Right cardiac atrium (tissue), 5 donors: Measurements from ENCODE around the gene TFE3. TPM values are rescaled to one million over a fixed set of nuclear protein-coding genes. Genes with fewer than 3 reads are reported as not detected.
A peak's percentile ranks its signal among the peaks of the same experiment; 100 is the strongest.

Experiments used
- ATAC-seq, 2 donors: fragments of 200-7000 bp; cut with Tn5 transposase; one replicate each; pipeline versions ENCODE4 v1.8.0 to v1.9.1; 2020; ENCODE audit warnings: moderate library complexity in 2 of 2, mild to moderate bottlenecking in 1 of 2
- DNase-seq, 3 donors: peaks; one replicate each; pipeline ENCODE4 v3.0.0-alpha.2; 2020
- H3K27ac ChIP-seq: one replicate; pipeline ENCODE4 v1.5.1; 2013; ENCODE audit warnings: mild to moderate bottlenecking, low read length, control low read depth, moderate library complexity
- H3K27me3 ChIP-seq: one replicate; pipeline ENCODE4 v1.6.1; 2013; ENCODE audit not compliant: control insufficient read depth, insufficient read depth
- H3K4me1 ChIP-seq: one replicate; pipeline ENCODE4 v1.6.1; 2013; ENCODE audit warnings: low read length; ENCODE audit not compliant: control insufficient read depth, insufficient read depth
- H3K4me3 ChIP-seq: one replicate; pipeline ENCODE4 v1.5.1; 2013; ENCODE audit warnings: low read length, control low read depth
- H3K9me3 ChIP-seq: one replicate; pipeline ENCODE4 v1.6.1; 2013; ENCODE audit warnings: low read length; ENCODE audit not compliant: control insufficient read depth
- WGBS: extraction: QIAGEN DNeasy Blood & Tissue Kit; methylation state at CpG from one replicate; pipeline ENCODE4 v1.1.7; 2013; 5-methylcytosine and 5-hydroxymethylcytosine counted together
- intact Hi-C, 4 donors: fragments of 100-400 bp; cut with DNase I; formaldehyde crosslinking; loops; one replicate each; pipeline versions ENCODE4 v1.11.0 to v1.14.0; 2022 to 2023
- polyA plus RNA-seq: library from polyadenylated mRNA; stranded (reverse); fragments of 200-250 nt; gene quantifications from one replicate; pipeline ENCODE4 v1.2.3, GENCODE V29; 2013
- total RNA-seq, 4 donors: library from RNA; stranded (reverse); fragmentation: NEBNext Ultra II Directional; extraction: Animal tissue kit (Norgen Biotek cat#: 25700); gene quantifications; one replicate each; pipeline ENCODE4 v1.2.1, GENCODE V29; 2021
- donor health status: healthy with polysubstance abuse.
- donor health status: DM: no; HTN: yes; CAD: no.
- donor health status: DM: no; HTN: no; CAD: no.
- donor health status: DM: no; HTN: yes; CAD: no; lungs with severe emphysema.
- donor health status: DM: yes; HTN: yes; CAD: no.

The TFE3 gene
- total and polyA plus RNA-seq, 5 donors: 21.4 to 37.8 (median 27.3) TPM

GRCh38 chrX:49071877-49072711, 28.9 kb upstream of the TFE3 start:
- Histone ChIP-seq H3K4me3 (peak overlapping the region; percentile 47), H3K27ac (peak overlapping the region; percentile 54), H3K9me3 (no peaks in the 10 kb centered on the region), H3K4me1 (peaks cover 4% of the 10 kb centered on the region), H3K27me3 (no peaks in the 10 kb centered on the region)
- DNase-seq: peak; percentile 87 to 94 (median 93)
- intact Hi-C loops: no loop called here
- 30% methylated on average over 60 of the region's 63 CpGs for WGBS
- peak; percentile 82 to 84 for ATAC-seq

- Histone ChIP-seq H3K9me3 (no peaks in the 10 kb centered on the region), H3K27ac (no peak overlapping the region), H3K4me1 (peaks cover 4% of the 10 kb centered on the region), H3K4me3 (no peak overlapping the region), H3K27me3 (no peaks in the 10 kb centered on the region)
- intact Hi-C loops: no loop called here
- 83% methylated on average over 4 of the region's 4 CpGs for WGBS
- no peak for DNase-seq
- no peak for ATAC-seq
Measured at GRCh38 chrX:49070988-49071387, 27.8 kb upstream of the TFE3 start.

DNA sequence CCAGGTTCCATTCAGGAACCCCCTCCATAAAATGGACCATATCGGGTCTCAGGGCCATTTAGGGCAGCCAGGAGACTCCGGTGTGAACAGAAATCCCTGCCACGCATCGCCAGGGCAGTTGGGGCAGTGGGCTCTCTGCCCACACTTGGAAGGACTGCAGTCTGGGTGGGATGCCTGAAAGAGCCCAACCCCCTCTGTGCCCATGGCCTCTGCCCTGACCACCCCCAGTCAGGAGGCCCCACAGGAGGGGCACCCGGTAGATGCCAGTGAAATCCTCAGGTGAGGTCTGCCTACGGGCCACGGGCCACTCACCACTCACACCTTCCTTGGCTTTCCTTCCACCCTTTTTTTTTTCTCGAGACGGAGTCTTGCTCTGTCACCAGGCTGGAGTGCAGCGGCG, 25.9 kb upstream of the TFE3 start:
- ATAC-seq (no peak), DNase-seq (no peak)
- H3K27ac ChIP-seq: no peak overlapping the region
- intact Hi-C loops: no loop called here
- no peaks in the 10 kb centered on the region for H3K27me3 ChIP-seq
- no peaks in the 10 kb centered on the region for H3K9me3 ChIP-seq
- WGBS: 89% methylated on average over 11 of the region's 11 CpGs
- H3K4me1 ChIP-seq: peaks cover 4% of the 10 kb centered on the region
- no peak overlapping the region for H3K4me3 ChIP-seq

GRCh38 chrX:49067285-49068120, 24.3 kb upstream of the TFE3 start:
- no peak for DNase-seq
- intact Hi-C loops: no loop called here
- no peaks in the 10 kb centered on the region for H3K4me1 ChIP-seq
- no peaks in the 10 kb centered on the region for H3K9me3 ChIP-seq
- ATAC-seq: no peak
- H3K27me3 ChIP-seq: no peaks in the 10 kb centered on the region
- H3K27ac ChIP-seq: no peak overlapping the region
- no peak overlapping the region for H3K4me3 ChIP-seq
- 91% methylated on average over 41 of the region's 41 CpGs for WGBS

DNA sequence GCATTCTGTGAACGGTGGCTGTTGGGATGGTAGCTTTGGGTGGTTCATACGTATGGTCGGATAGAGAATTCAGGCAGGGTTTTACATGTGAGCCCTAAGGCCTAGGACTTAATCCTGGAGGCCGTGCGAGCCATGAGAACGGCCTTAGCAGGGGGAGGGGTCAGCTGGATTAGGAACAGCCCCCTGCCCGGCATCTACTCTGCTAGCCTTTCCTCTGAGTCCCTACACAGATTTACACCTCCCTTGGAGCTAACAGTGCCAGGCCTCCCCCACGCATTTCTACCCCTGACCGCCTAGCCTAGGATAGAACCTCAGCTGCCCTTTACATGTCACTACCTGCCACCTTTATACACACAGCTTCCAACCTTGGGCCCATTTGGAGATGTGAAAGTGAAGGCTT, 23.5 kb upstream of the TFE3 start:
- intact Hi-C loops: no loop called here
- ATAC-seq: no peak

DNA sequence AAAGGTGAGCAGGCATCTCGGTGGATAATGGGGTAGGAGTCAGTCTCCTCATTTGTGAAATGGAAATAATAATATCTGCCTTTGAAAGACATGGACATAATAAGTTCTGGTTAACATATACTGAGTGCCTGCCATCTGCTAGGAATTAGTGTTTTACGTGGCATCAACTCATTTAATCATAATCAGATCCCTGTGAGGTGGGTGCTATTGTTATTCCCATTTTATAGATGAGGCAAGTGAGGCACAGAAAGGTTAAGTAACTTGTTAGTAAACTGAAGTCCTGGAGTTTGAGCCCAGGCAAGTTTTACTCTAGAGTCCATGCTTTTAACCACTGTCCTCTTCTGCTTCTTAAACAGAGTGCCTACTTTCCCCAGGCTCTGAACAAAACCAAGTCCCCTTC, 23.1 kb upstream of the TFE3 start:
- Histone ChIP-seq H3K4me1 (no peaks in the 10 kb centered on the region), H3K27ac (no peak overlapping the region), H3K4me3 (no peak overlapping the region), H3K9me3 (no peaks in the 10 kb centered on the region), H3K27me3 (no peaks in the 10 kb centered on the region)
- WGBS: 93% methylated on average over 2 of the region's 2 CpGs
- intact Hi-C loops: no loop called here
- DNase-seq (no peak), ATAC-seq (no peak)

More for the DNA sequence above, 23.5 kb upstream of the TFE3 start:
- no peak for DNase-seq
- Histone ChIP-seq H3K4me3 (no peak overlapping the region), H3K27me3 (no peaks in the 10 kb centered on the region), H3K27ac (no peak overlapping the region), H3K9me3 (no peaks in the 10 kb centered on the region), H3K4me1 (no peaks in the 10 kb centered on the region)
- 73% methylated on average over 9 of the region's 9 CpGs for WGBS

DNA sequence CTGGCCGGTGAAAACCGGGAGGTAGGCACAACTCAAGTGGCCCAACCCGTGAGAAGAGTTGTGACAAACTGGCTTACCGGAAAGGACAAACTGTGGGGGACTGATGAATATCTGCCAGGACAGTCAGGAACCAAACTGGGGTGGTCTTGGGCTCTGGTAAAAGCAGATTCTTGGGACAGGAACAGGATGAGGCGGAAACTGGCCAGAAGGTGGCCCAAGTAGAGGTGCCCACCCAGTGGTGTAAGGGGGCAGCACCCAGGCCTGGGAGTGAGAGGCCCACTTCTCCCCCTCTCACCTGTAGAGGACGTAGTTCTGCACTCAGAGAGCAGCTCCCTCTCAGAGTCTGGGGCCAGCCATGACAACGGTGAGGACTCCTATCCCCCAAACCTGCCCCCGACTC, 21.6 kb upstream of the TFE3 start:
- intact Hi-C loops: no loop called here
- Histone ChIP-seq H3K4me3 (no peak overlapping the region), H3K27ac (no peak overlapping the region), H3K27me3 (no peaks in the 10 kb centered on the region), H3K9me3 (no peaks in the 10 kb centered on the region), H3K4me1 (no peaks in the 10 kb centered on the region)
- no peak for ATAC-seq
- DNase-seq: no peak
- WGBS: 86% methylated on average over 8 of the region's 8 CpGs

DNA sequence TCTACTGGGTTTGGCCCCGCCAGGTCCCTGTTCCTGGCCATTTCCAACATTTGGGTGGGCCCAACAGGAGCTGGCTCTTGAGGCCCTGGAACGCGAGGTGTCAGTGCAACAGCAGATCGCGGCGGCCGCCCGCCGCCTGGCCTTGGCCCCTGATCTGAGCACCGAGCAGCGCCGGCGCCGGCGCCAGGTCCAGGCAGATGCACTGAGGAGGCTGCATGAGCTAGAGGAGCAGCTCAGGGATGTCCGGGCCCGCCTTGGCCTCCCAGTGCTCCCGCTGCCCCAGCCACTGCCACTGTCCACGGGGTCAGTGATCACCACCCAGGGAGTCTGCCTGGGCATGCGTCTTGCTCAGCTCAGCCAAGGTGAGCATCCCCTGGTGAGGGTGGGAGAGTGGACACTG, 21.1 kb upstream of the TFE3 start:
- H3K27me3 ChIP-seq: no peaks in the 10 kb centered on the region
- H3K4me3 ChIP-seq: no peak overlapping the region
- no peak overlapping the region for H3K27ac ChIP-seq
- ATAC-seq (no peak), DNase-seq (no peak)
- intact Hi-C loops: no loop called here
- no peaks in the 10 kb centered on the region for H3K4me1 ChIP-seq
- 96% methylated on average over 20 of the region's 20 CpGs for WGBS
- H3K9me3 ChIP-seq: no peaks in the 10 kb centered on the region

GRCh38 chrX:49063715-49064114, 20.6 kb upstream of the TFE3 start:
- ATAC-seq (no peak), DNase-seq (no peak)
- WGBS: 98% methylated on average over 9 of the region's 9 CpGs
- intact Hi-C loops: no loop called here
- Histone ChIP-seq H3K9me3 (no peaks in the 10 kb centered on the region), H3K4me1 (no peaks in the 10 kb centered on the region), H3K27me3 (no peaks in the 10 kb centered on the region), H3K27ac (no peak overlapping the region), H3K4me3 (no peak overlapping the region)

GRCh38 chrX:49061916-49062315, 18.8 kb upstream of the TFE3 start:
- intact Hi-C loops: no loop called here
- no peak overlapping the region for H3K27ac ChIP-seq
- DNase-seq: no peak
- WGBS: 80% methylated on average over 10 of the region's 10 CpGs
- no peaks in the 10 kb centered on the region for H3K27me3 ChIP-seq
- H3K9me3 ChIP-seq: no peaks in the 10 kb centered on the region
- H3K4me1 ChIP-seq: no peaks in the 10 kb centered on the region
- ATAC-seq: no peak
- no peak overlapping the region for H3K4me3 ChIP-seq

DNA sequence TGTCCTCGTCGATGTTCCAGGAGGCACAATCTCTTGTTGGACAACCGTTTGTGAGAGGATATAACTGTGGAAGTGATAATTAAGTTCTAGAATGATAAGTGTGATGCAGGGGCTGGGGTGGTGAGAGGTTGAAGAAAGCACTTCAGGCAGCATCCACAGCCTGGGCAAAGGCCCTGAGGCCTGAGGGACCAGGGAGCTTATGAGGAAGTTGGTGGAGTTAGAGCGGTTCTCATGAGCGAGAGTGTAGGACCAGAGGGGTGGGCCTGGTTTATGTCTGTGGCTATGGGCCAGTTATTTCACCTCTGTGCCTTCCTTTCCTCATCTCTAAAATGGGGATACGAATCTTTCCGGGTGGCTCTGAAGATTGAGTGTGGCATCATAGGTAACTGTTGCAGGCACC, 18.3 kb upstream of the TFE3 start:
- no peaks in the 10 kb centered on the region for H3K27me3 ChIP-seq
- H3K4me3 ChIP-seq: no peak overlapping the region
- DNase-seq (no peak), ATAC-seq (no peak)
- H3K4me1 ChIP-seq: no peaks in the 10 kb centered on the region
- no peaks in the 10 kb centered on the region for H3K9me3 ChIP-seq
- H3K27ac ChIP-seq: no peak overlapping the region
- 70% methylated on average over 7 of the region's 7 CpGs for WGBS
- intact Hi-C loops: no loop called here
